D721Med (cell line): ENCODE measurements around the gene EMILIN1.

Experiments used
- DNase-seq: peaks from one replicate; pipeline ENCODE4 v3.0.0; 2011; ENCODE audit warnings: low spot score; ENCODE audit not compliant: insufficient read length
- FAIRE-seq: peaks from 2 replicates; lab custom pipeline; 2011; peaks lifted over from hg19 to GRCh38; lab: Jason Lieb, UNC
- CTCF ChIP-seq: IDR thresholded peaks from 2 replicates; pipeline ENCODE4 v1.5.1; 2012; ENCODE audit warnings: mild to moderate bottlenecking, control low read depth; ENCODE audit not compliant: insufficient read depth; ENCODE audit errors: missing control alignments

The EMILIN1 gene

GRCh38 chr2:27078267-27079194 lies at the start of gene EMILIN1:
TSS of gene EMILIN1 (plus strand) at chr2:27078615. CDS start at chr2:27079066, 451 bp downstream.
- FAIRE-seq: no peak
- DNase-seq: no peak
- no peak for TF ChIP-seq CTCF

- TF ChIP-seq CTCF: no peak
- FAIRE-seq (no peak), DNase-seq (no peak)
Observed at GRCh38 chr2:27029051-27029450, 49.4 kb upstream of the EMILIN1 start.

GRCh38 chr2:27032495-27033252 lies 45.7 kb upstream of the EMILIN1 start, which contains the start of gene TMEM214:
TSS of gene TMEM214 (plus strand) at chr2:27032965. CDS start at chr2:27033016, 51 bp downstream.
- TF ChIP-seq CTCF: no peak
- DNase-seq: peak; percentile 98

GRCh38 chr2:27033253-27033852 lies 45.1 kb upstream of the EMILIN1 start:
- no peak for DNase-seq
- TF ChIP-seq CTCF: no peak
- FAIRE-seq: no peak

More at GRCh38 chr2:27032495-27033252, 45.7 kb upstream of the EMILIN1 start, which contains the start of gene TMEM214:
- no peak for FAIRE-seq

- TF ChIP-seq CTCF: no peak
- FAIRE-seq: no peak
- no peak for DNase-seq
Observed at GRCh38 chr2:27038012-27038411, 40.4 kb upstream of the EMILIN1 start.

GRCh38 chr2:27038631-27039339 lies 39.6 kb upstream of the EMILIN1 start:
- FAIRE-seq (no peak), DNase-seq (no peak)
- TF ChIP-seq CTCF: no peak
